ENCODE results near the gene MTFR2.

MTFR2 gene

DNA sequence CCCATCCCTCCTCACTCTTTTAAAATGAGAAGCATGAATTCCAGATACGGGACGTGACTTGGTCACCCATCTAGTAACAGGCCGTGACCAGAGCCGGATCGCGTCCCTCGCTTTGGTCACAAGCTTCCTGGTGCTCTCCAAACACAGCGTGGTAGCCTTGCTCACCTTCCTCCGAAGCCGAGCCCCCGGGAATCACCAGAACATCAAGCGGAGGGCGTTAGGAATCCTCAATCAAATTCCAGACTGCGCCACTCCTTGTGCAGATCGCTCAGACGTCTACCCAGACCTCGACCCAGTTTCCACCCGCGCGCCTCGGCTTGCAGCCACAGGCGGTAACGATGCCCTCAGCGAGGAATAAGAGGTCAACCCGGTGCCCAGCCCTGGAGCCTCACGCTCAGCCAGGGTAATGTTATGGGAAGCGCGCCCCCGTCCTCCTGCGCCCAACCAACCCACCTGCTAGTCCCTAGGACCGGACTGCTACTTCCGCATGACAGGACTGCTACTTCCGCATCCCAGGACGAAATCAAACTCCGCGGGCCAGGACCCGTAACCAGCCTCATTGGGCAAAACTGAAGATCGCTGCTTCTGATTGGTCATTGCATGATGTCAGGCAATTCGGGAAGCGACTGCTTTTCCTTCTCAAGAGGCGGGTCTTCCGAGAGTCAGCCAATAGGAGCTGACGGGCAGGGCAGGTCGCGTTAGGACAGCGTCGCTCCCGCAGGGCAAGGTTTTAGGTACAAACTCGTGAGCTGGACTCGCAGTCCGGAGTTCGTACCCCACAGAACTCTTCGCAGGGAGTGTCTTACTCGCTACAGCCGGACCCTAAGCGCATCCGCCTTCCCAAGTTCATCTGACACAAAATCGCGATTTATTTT, at the start of gene MTFR2:
Gene MTFR2, minus strand, starts transcription at position 501 of the 875 bp plus-strand sequence. CDS start 1,212 bp downstream, outside the sequence.
- DNase-seq = peak; percentile 98

- DNase-seq = no peak
Observed at GRCh38 chr6:136294621-136295020, 44.5 kb upstream of the MTFR2 start.

GRCh38 chr6:136290410-136291010, 40.4 kb upstream of the MTFR2 start:
- peak; percentile 94 for DNase-seq

GRCh38 chr6:136289579-136290409, 39.7 kb upstream of the MTFR2 start, which contains the start of gene BCLAF1:
Gene BCLAF1 (minus strand): TSS chr6:136289846. CDS start chr6:136279866, 9,980 bp downstream.
- DNase-seq = peak; percentile 100

DNA sequence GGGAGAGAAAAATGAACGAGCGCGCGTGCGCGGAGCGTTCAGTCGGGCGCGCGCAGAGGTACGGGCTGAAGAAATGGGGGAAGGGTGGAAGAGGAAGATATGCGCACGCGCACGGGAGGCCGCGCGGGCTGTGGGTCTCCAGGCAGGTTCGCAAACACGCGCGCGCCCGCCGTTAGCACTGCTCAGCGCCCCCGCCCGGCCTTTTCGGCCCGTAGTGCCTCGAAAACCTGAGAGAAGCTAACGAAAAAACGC, 39.1 kb upstream of the MTFR2 start:
- DNase-seq = peak; percentile 94

DNA sequence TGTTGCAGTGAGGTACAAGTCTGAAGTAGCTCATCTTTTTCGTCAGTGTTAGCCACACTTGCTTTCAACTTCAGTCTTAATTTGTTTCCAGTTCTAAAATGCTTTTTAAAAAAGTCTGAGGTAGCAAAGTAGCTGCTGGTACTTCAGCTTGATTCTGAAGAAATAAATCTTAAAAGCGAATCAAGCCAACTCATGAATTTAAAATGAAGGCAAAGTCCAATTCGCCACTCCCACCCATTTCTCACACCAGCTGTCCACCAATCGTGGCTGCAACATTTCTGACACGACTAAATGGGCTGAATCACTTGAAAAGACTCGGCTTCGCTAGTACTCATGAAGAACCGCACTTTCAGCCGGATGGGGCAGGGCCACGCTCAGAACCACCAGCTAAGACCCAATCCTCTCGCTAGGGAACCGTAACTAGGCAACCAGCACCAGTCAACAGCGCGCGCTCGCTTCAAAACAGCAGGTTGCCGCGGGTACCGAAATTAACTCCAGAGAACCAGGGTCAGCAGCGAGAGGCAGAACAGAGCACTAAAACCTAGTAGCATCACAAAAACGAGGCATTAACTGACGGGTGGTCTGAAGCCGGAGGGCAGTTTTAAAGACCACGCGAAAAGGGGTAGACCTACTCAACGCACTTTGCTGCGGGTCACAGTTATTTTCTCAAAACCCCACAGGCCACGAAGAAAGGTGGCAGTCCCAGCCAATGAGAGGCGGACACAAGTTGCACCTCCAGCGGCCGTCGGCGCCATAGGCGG, 38.6 kb upstream of the MTFR2 start:
- DNase-seq = peak; percentile 99

GRCh38 chr6:136284909-136285308, 34.8 kb upstream of the MTFR2 start:
- DNase-seq = peak; percentile 44

GRCh38 chr6:136282906-136283305, 32.8 kb upstream of the MTFR2 start:
- no peak for DNase-seq

GRCh38 chr6:136280032-136280609, 30.0 kb upstream of the MTFR2 start:
- no peak for DNase-seq

GRCh38 chr6:136274062-136274461, 24.0 kb upstream of the MTFR2 start:
- no peak for DNase-seq

- no peak for DNase-seq
Observed at GRCh38 chr6:136265101-136265500, 15.0 kb upstream of the MTFR2 start.

DNA sequence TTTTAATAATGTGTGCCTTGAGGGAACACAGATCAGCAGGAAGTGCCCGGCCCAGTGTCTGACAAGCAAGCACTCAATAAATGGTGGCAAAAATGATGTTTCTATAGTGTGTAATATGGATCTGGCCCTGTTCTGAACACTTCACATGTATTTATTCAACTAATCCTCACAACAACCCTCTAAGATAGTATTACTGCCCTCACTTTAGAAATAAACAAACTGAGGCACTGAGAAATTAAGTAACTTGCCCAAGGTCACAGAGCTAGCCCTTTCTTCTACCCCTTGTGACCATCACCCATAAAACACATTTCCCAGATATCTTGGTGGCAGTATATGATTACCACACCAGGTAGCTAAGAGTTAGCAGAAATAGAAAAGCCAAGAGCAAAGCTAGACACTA, 12.8 kb upstream of the MTFR2 start:
- no peak for DNase-seq

DNA sequence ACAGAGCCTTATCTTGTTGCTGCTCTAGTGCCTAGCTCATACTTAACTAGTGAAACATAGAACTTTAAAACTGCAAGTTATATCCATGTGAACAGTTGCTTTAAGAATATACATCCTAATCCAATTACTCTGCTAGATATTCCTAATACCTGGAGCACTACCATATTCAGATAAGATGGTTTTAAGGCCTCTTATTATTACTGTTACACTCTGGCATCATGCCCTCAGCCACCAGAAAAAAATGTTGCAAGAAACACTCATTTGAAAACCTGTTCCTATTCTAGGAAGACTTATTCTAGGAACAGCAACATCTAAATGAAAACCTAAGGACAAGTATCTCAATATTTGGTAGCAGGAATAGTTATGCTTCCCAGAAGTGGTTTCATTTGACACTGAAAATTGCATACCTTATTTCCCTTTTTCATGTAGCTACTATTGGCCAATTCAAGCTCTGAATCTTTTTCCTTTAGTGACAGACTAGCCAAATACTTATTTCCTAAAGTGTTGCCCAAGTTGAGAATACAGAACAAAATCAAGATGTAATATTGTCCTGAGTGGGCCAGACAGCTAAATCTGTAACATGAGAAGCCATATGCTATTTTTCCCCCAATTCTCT, 4.8 kb upstream of the MTFR2 start:
- DNase-seq = no peak

DNA sequence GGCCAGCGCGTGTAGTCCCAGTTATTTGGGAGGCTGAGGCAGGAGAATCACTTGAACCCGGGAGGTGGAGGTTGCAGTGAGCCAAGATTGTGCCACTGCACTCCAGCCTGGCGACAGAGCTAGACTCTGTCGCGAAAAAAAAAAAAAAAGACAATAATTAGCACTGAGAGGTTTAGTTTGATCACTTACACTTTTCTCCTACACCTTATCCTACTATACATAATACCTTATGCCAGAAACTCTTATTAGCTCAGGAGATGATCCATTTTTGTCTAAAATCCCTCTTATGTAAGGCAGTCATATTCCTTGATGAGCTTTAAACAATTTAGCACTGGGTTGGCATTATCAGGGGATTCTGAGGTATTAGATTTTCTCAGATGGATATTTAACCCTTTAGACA, 3.6 kb upstream of the MTFR2 start:
- no peak for DNase-seq

GRCh38 chr6:136252441-136252840, 2.3 kb upstream of the MTFR2 start:
- no peak for DNase-seq

GRCh38 chr6:136251394-136251793, 1.3 kb upstream of the MTFR2 start:
- no peak for DNase-seq

GRCh38 chr6:136250686-136251008, 536 bp upstream of the MTFR2 start:
- no peak for DNase-seq

DNA sequence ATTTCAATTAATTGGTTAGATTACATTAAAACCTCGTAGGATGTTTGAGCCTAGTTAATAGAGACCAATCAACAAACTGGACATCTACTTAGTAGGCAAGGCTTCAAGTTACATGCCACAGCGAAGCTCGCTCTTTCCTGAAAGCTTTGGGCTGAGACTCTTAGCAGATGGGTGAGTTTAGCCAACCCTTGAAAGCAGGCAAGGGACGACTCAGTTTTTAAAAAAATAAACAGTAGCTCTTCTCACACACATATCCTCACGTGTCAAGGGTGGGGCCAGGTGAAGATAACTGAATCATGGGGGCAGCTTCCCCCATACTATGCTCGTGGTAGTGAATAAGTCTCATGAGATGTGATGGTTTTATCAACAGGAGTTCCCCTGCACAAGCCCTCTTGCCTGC, 775 bp downstream of the MTFR2 start:
- DNase-seq = no peak

DNA sequence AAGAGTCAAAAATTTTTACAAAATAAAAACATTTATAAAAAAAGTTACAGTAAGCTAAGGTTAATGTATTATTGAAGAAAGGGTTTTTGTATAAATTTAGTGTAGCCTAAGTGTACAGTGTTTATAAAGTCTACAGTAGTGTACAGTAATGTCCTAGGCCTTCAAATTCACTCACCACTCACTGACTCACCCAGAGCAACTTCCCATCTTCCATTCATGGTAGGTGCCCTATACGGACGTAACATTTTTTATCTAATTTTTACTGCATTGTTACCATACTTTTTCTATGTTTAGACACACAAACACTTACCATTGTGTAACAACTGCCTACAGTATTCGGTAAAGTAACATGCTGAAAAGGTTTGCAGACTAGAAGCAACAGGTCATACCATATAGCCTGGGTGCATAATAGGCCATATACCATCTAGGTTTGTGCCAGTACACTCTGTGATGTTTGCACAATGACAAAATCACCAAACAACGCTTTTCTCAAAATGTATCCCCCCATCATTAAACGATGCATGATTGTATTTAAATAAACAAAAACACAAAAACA, 6.0 kb downstream of the MTFR2 start:
- DNase-seq = no peak

- no peak for DNase-seq
Observed at GRCh38 chr6:136236466-136237293, 13.4 kb downstream of the MTFR2 start.

DNA sequence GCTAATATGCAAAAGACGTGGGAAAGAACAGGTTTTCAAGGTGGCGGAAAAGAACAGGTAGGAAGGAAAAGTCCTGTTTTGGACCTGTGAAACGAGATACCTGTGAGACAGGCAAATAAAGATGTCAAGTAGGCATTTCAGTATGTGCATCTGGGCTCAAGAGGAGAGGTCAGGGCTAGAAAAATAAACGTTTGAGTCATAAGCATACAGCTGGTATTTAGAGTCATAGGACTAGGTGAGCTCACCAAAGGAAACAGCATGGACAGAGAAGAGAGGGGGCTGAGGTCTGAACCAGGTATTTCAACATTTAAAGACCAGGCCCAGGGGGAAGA, 14.9 kb downstream of the MTFR2 start:
- no peak for DNase-seq
